ENCODE data around the gene MCHR1. TPM values are rescaled to one million over a fixed set of nuclear protein-coding genes. Genes with fewer than 3 reads are reported as not detected.
A peak's percentile ranks its signal among the peaks of the same experiment; 100 is the strongest.

MCHR1 gene, protein sequence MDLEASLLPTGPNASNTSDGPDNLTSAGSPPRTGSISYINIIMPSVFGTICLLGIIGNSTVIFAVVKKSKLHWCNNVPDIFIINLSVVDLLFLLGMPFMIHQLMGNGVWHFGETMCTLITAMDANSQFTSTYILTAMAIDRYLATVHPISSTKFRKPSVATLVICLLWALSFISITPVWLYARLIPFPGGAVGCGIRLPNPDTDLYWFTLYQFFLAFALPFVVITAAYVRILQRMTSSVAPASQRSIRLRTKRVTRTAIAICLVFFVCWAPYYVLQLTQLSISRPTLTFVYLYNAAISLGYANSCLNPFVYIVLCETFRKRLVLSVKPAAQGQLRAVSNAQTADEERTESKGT
- under 1 TPM in 1 of 2 donors, not detected in 1; 0.53 TPM for total RNA-seq
- polyA plus RNA-seq (2013, experiment 1 of 2), result 10.9 TPM
- polyA plus RNA-seq (2013, experiment 2 of 2), result 15.6 TPM
- long read RNA-seq, experiment 1, result 0 reads
- long read RNA-seq, experiment 2, result 0 reads
- long read RNA-seq, experiment 3, partial matches to known transcripts, result 0 of 2 reads
- long read RNA-seq, experiment 3, other reads (novel, unspliced or antisense), result 0 of 2 reads
- long read RNA-seq, experiment 4, result 0 reads

DNA sequence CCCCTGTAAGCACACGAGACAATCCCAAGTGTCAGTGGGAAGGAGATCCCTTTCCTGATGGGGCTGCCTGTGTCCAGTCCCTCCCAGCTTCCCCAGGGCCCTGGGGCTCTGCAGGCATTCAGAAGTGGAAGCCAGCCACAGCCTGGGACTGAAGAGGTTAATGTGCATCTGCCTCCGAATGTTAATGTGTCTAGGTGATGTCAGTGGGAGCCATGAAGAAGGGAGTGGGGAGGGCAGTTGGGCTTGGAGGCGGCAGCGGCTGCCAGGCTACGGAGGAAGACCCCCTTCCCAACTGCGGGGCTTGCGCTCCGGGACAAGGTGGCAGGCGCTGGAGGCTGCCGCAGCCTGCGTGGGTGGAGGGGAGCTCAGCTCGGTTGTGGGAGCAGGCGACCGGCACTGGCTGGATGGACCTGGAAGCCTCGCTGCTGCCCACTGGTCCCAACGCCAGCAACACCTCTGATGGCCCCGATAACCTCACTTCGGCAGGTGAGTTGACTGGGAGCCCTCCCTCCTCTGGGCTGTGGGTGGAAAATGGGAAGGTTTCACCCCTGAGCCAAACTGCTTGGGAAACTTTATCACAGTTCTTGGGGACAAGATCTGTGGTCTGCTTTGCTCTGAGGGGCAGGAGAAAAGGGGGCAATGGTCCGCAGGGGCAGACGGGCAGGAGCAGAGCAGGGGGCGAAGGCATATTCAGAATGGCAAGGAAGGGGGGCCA is at the start of gene MCHR1:
Gene MCHR1 (plus strand): TSS at position 236 of the 715 bp plus-strand sequence. CDS start 169 bp downstream, at position 405.
- H3K36me3 ChIP-seq (ENCODE audit: control insufficient read depth, insufficient read depth, low read length), result no peaks in the 10 kb centered on the region
- no peaks in the 10 kb centered on the region for H3K27me3 ChIP-seq (ENCODE audit: control insufficient read depth, insufficient read depth, low read length, poor library complexity, severe bottlenecking)
- peaks cover 19% of the 10 kb centered on the region for H3K4me1 ChIP-seq (ENCODE audit: control insufficient read depth, insufficient read depth, low read length)
- H3K36me3 Mint-ChIP-seq (ENCODE audit: low read depth), result no peaks in the 10 kb centered on the region
- DNase-seq, result peak; percentile 68
- no peaks in the 10 kb centered on the region for H3K9me3 ChIP-seq (ENCODE audit: control insufficient read depth, low read length)
- no peak within 1 kb of the TSS for H3K27ac Mint-ChIP-seq
- WGBS, 2 experiments (ENCODE audit: insufficient coverage in 1 of 2, insufficient read length in 1 of 2), result 28 to 36% methylated on average over 5 to 21 of the region's 21 CpGs
- H3K4me3 ChIP-seq (ENCODE audit: low read length), result peak within 1 kb of the TSS; percentile 34
- TF ChIP-seq, protein P1, sequence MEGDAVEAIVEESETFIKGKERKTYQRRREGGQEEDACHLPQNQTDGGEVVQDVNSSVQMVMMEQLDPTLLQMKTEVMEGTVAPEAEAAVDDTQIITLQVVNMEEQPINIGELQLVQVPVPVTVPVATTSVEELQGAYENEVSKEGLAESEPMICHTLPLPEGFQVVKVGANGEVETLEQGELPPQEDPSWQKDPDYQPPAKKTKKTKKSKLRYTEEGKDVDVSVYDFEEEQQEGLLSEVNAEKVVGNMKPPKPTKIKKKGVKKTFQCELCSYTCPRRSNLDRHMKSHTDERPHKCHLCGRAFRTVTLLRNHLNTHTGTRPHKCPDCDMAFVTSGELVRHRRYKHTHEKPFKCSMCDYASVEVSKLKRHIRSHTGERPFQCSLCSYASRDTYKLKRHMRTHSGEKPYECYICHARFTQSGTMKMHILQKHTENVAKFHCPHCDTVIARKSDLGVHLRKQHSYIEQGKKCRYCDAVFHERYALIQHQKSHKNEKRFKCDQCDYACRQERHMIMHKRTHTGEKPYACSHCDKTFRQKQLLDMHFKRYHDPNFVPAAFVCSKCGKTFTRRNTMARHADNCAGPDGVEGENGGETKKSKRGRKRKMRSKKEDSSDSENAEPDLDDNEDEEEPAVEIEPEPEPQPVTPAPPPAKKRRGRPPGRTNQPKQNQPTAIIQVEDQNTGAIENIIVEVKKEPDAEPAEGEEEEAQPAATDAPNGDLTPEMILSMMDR (conservative IDR thresholded peaks at IDR 0.05), result no peak
- H3K27me3 Mint-ChIP-seq (ENCODE audit: insufficient read depth), result peaks cover 2% of the 10 kb centered on the region
- peak within 1 kb of the TSS; percentile 42 for H3K4me3 Mint-ChIP-seq
- peaks cover 2% of the 10 kb centered on the region for H3K9me3 Mint-ChIP-seq
- no peak within 1 kb of the TSS for H3K9ac ChIP-seq (ENCODE audit: extremely low read depth, low read length, poor library complexity, severe bottlenecking)
- H3K27ac ChIP-seq (ENCODE audit: low read depth, low read length), result no peak within 1 kb of the TSS
- peaks cover 35% of the 10 kb centered on the region for H3K4me1 Mint-ChIP-seq

DNA sequence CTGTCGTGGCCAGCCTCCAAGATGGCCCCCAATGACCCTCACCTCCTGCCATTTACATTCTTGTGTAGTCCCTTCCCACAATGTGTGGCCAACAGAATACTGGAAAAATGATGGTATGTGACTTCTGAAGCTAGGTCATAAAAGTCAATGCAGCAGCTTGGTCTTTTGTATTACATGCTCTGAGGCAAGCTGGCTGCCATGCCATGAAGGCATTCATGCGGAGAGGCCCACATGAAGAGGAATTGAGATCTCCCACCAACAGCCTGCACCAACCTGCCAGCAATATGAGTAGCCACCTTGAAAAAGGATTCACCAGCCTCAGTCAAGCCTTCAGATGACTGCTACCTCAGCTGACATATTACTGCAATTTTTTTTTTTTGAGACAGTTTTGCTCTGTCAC is 47.4 kb upstream of the MCHR1 start:
- Mint-ChIP-seq H3K4me1 (peaks cover 12% of the 10 kb centered on the region), H3K9me3 (no peaks in the 10 kb centered on the region), H3K27ac (no peak overlapping the region), H3K36me3 (ENCODE audit: low read depth) (peaks cover 4% of the 10 kb centered on the region), H3K4me3 (no peak overlapping the region), H3K27me3 (ENCODE audit: insufficient read depth) (no peaks in the 10 kb centered on the region)
- Histone ChIP-seq H3K4me3 (ENCODE audit: low read length) (no peak overlapping the region), H3K27me3 (ENCODE audit: control insufficient read depth, insufficient read depth, low read length, poor library complexity, severe bottlenecking) (no peaks in the 10 kb centered on the region), H3K36me3 (ENCODE audit: control insufficient read depth, insufficient read depth, low read length) (no peaks in the 10 kb centered on the region), H3K9ac (ENCODE audit: extremely low read depth, low read length, poor library complexity, severe bottlenecking) (no peak overlapping the region), H3K27ac (ENCODE audit: low read depth, low read length) (no peak overlapping the region), H3K4me1 (ENCODE audit: control insufficient read depth, insufficient read depth, low read length) (peaks cover 3% of the 10 kb centered on the region), H3K9me3 (ENCODE audit: control insufficient read depth, low read length) (no peaks in the 10 kb centered on the region)
- TF ChIP-seq, protein P1 (conservative IDR thresholded peaks at IDR 0.05), result no peak
- peak; percentile 11 for DNase-seq
- 88 to 93% methylated on average over 2 of the region's 2 CpGs for WGBS, 2 experiments (ENCODE audit: insufficient coverage in 1 of 2, insufficient read length in 1 of 2)

DNA sequence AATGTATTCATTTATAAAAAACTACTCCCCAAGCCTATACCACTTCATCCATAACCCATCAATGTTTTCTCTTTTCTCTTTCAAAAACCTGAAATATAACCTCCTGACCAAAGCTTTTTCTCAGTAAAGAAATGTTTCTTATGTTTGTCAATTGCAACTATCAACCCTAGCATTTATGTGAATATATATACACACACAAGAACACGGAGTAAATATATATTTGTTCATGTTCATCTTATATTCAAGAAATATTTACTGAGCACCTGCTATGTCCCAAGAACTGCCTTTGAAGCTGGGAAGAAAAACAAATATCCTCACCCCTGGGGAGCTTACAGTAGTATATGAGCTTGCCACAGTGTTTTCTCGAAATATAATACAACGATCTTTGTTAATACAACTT is 46.2 kb upstream of the MCHR1 start:
- H3K27me3 Mint-ChIP-seq (ENCODE audit: insufficient read depth), result peaks cover 4% of the 10 kb centered on the region
- H3K4me1 Mint-ChIP-seq, result peaks cover 15% of the 10 kb centered on the region
- no peaks in the 10 kb centered on the region for H3K9me3 Mint-ChIP-seq
- no peak overlapping the region for H3K4me3 Mint-ChIP-seq
- no peaks in the 10 kb centered on the region for H3K27me3 ChIP-seq (ENCODE audit: control insufficient read depth, insufficient read depth, low read length, poor library complexity, severe bottlenecking)
- H3K36me3 ChIP-seq (ENCODE audit: control insufficient read depth, insufficient read depth, low read length), result no peaks in the 10 kb centered on the region
- no peaks in the 10 kb centered on the region for H3K9me3 ChIP-seq (ENCODE audit: control insufficient read depth, low read length)
- peaks cover 3% of the 10 kb centered on the region for H3K4me1 ChIP-seq (ENCODE audit: control insufficient read depth, insufficient read depth, low read length)
- H3K27ac ChIP-seq (ENCODE audit: low read depth, low read length), result no peak overlapping the region
- WGBS, 2 experiments (ENCODE audit: insufficient coverage in 1 of 2, insufficient read length in 1 of 2), result 100% methylated on average over 2 of the region's 3 CpGs; no CpG with 5 or more reads in 1 of the 2 experiments
- H3K27ac Mint-ChIP-seq, result no peak overlapping the region
- H3K4me3 ChIP-seq (ENCODE audit: low read length), result no peak overlapping the region
- no peak for DNase-seq
- TF ChIP-seq, protein P1 (conservative IDR thresholded peaks at IDR 0.05), result no peak
- no peak overlapping the region for H3K9ac ChIP-seq (ENCODE audit: extremely low read depth, low read length, poor library complexity, severe bottlenecking)
- peaks cover 4% of the 10 kb centered on the region for H3K36me3 Mint-ChIP-seq (ENCODE audit: low read depth)

Measured in endodermal cell (in vitro differentiated cells).